Hepatocyte (in vitro differentiated cells): ENCODE data around the gene GABBR2. TPM values are rescaled to one million over a fixed set of nuclear protein-coding genes. Genes with fewer than 3 reads are reported as not detected.
"Not testable (repeated sequence)": the region's sequence is repeated elsewhere in the genome, so short reads cannot be mapped to it uniquely, and the experiment has no call there.

Source experiments
- DNase-seq: peaks from one replicate; pipeline ENCODE4 v3.0.0-alpha.2; 2016; ENCODE audit warnings: low spot score
- H2AFZ ChIP-seq: fragments of 200-600 bp; sonication (generic); 2 replicates; pipeline ENCODE4 v1.6.0; 2016; ENCODE audit warnings: antibody characterized with exemption, mild to moderate bottlenecking
- H3K27ac ChIP-seq: fragments of 200-600 bp; sonication (generic); 2 replicates; pipeline ENCODE4 v1.5.1; 2016; ENCODE audit warnings: mild to moderate bottlenecking
- H3K27me3 ChIP-seq: fragments of 200-600 bp; sonication (generic); 2 replicates; pipeline ENCODE4 v1.6.1; 2016
- H3K36me3 ChIP-seq: fragments of 200-600 bp; sonication (generic); replicated peaks from 2 replicates; pipeline ENCODE4 v1.5.1; 2016; ENCODE audit warnings: low read depth; ENCODE audit not compliant: insufficient read depth
- H3K4me1 ChIP-seq: fragments of 200-600 bp; sonication (generic); 2 replicates; pipeline ENCODE4 v1.5.1; 2016; ENCODE audit warnings: mild to moderate bottlenecking, moderate library complexity; ENCODE audit not compliant: insufficient read depth
- H3K4me2 ChIP-seq: fragments of 200-600 bp; sonication (generic); 2 replicates; pipeline ENCODE4 v1.6.0; 2016
- H3K4me3 ChIP-seq: fragments of 200-600 bp; sonication (generic); 2 replicates; pipeline ENCODE4 v1.5.1; 2016; ENCODE audit warnings: mild to moderate bottlenecking
- H3K79me2 ChIP-seq: fragments of 200-600 bp; sonication (generic); 2 replicates; pipeline ENCODE4 v1.6.0; 2017; ENCODE audit warnings: mild to moderate bottlenecking
- H3K9me2 ChIP-seq: fragments of 200-600 bp; sonication (generic); replicated peaks from 2 replicates; pipeline ENCODE4 v1.6.0; 2017; ENCODE audit warnings: mild to moderate bottlenecking; ENCODE audit not compliant: insufficient read depth
- H3K9me3 ChIP-seq: fragments of 200-600 bp; sonication (generic); 2 replicates; pipeline ENCODE4 v1.5.1; 2016; ENCODE audit warnings: low read depth, mild to moderate bottlenecking
- H4K20me1 ChIP-seq: fragments of 200-600 bp; sonication (generic); 2 replicates; pipeline ENCODE4 v1.6.0; 2016; ENCODE audit warnings: mild to moderate bottlenecking; ENCODE audit not compliant: insufficient read depth, poor library complexity, severe bottlenecking
- CTCF ChIP-seq: fragments of 200-600 bp; sonication (generic); IDR thresholded peaks from 2 replicates; pipeline ENCODE4 v1.5.1; 2016; ENCODE audit warnings: antibody characterized with exemption, mild to moderate bottlenecking; ENCODE audit not compliant: poor library complexity
- EZH2 ChIP-seq: fragments of 200-600 bp; sonication (generic); IDR thresholded peaks from 2 replicates; pipeline ENCODE4 v1.6.1; 2016; ENCODE audit warnings: antibody characterized with exemption, mild to moderate bottlenecking, borderline replicate concordance
- EZH2phosphoT487 ChIP-seq: fragments of 200-600 bp; sonication (generic); IDR thresholded peaks from one replicate; pipeline ENCODE4 v1.6.1; 2018; ENCODE audit warnings: antibody characterized with exemption, mild to moderate bottlenecking, low read depth, moderate library complexity; ENCODE audit not compliant: unreplicated experiment, severe bottlenecking
- WGBS: methylation state at CpG from one replicate; pipeline ENCODE4 v1.1.6; 2016; ENCODE audit warnings: low lambda C conversion rate; ENCODE audit errors: missing lambda C conversion rate; 5-methylcytosine and 5-hydroxymethylcytosine counted together
- polyA plus RNA-seq: library from polyadenylated mRNA; unstranded; fragments of >200 nt; fragmentation: Nextera tagmentation; extraction: Ambion mirVana; gene quantifications from 2 replicates; pipeline ENCODE4 v1.2.1, GENCODE V29; 2016
- total RNA-seq: library from RNA; depleted of rRNA; stranded (reverse); fragments of >200 nt; gene quantifications from 2 replicates; pipeline ENCODE4 v1.2.3, GENCODE V29; 2014

GABBR2 gene
- total and polyA plus RNA-seq, 2 experiments from 2014 or later: 0.20 to 0.28 TPM

GRCh38 chr9:98591696-98592095, 117.0 kb downstream of the GABBR2 start:
- Histone ChIP-seq H3K4me1 (peaks cover 5% of the 10 kb centered on the region), H3K36me3 (no peaks in the 10 kb centered on the region), H3K79me2 (no peaks in the 10 kb centered on the region), H4K20me1 (no peaks in the 10 kb centered on the region), H3K9me2 (no peaks in the 10 kb centered on the region), H3K4me2 (no peak overlapping the region), H3K4me3 (no peak overlapping the region), H3K27me3 (peaks cover 3% of the 10 kb centered on the region), H2AFZ (no peak overlapping the region), H3K27ac (no peak overlapping the region), H3K9me3 (no peaks in the 10 kb centered on the region)
- 97% methylated on average over 3 of the region's 3 CpGs for WGBS
- TF ChIP-seq CTCF: no peak
- TF ChIP-seq EZH2phosphoT487: no peak
- no peak for TF ChIP-seq EZH2
- no peak for DNase-seq

- WGBS: 74% methylated on average over 3 of the region's 3 CpGs
- peaks cover 5% of the 10 kb centered on the region for H3K4me1 ChIP-seq
- no peaks in the 10 kb centered on the region for H3K9me2 ChIP-seq
- H3K36me3 ChIP-seq: no peaks in the 10 kb centered on the region
- TF ChIP-seq CTCF (no peak), EZH2phosphoT487 (no peak), EZH2 (no peak)
- H3K27me3 ChIP-seq: peaks cover 3% of the 10 kb centered on the region
- H3K4me2 ChIP-seq: no peak overlapping the region
- H3K79me2 ChIP-seq: no peaks in the 10 kb centered on the region
- no peaks in the 10 kb centered on the region for H4K20me1 ChIP-seq
- H3K27ac ChIP-seq: no peak overlapping the region
- no peaks in the 10 kb centered on the region for H3K9me3 ChIP-seq
- no peak overlapping the region for H2AFZ ChIP-seq
- H3K4me3 ChIP-seq: no peak overlapping the region
- DNase-seq: no peak
Observed at GRCh38 chr9:98590101-98590500, 118.6 kb downstream of the GABBR2 start.

GRCh38 chr9:98589102-98589501, 119.6 kb downstream of the GABBR2 start:
- DNase-seq: no peak
- Histone ChIP-seq H4K20me1 (no peaks in the 10 kb centered on the region), H3K36me3 (no peaks in the 10 kb centered on the region), H2AFZ (no peak overlapping the region), H3K4me2 (no peak overlapping the region), H3K9me2 (no peaks in the 10 kb centered on the region), H3K79me2 (no peaks in the 10 kb centered on the region), H3K4me1 (no peaks in the 10 kb centered on the region), H3K27me3 (peaks cover 3% of the 10 kb centered on the region), H3K27ac (no peak overlapping the region), H3K9me3 (no peaks in the 10 kb centered on the region), H3K4me3 (no peak overlapping the region)
- TF ChIP-seq EZH2: no peak
- TF ChIP-seq EZH2phosphoT487: no peak
- TF ChIP-seq CTCF: no peak
- WGBS: 88% methylated on average over 4 of the region's 4 CpGs

GRCh38 chr9:98584853-98585438, 123.8 kb downstream of the GABBR2 start:
- not testable (repeated sequence) for H3K79me2 ChIP-seq, H3K27ac ChIP-seq, H3K9me2 ChIP-seq, H3K4me3 ChIP-seq, DNase-seq, H3K4me2 ChIP-seq, H4K20me1 ChIP-seq, H2AFZ ChIP-seq, H3K9me3 ChIP-seq, H3K27me3 ChIP-seq, H3K4me1 ChIP-seq, H3K36me3 ChIP-seq
- 86% methylated on average over 9 of the region's 10 CpGs for WGBS
